Measurements from ENCODE around the gene IQCK. TPM values are rescaled to one million over a fixed set of nuclear protein-coding genes. Genes with fewer than 3 reads are reported as not detected.

The IQCK gene
- total RNA-seq, 1 experiment from 2014 or later = 3.1 TPM

DNA sequence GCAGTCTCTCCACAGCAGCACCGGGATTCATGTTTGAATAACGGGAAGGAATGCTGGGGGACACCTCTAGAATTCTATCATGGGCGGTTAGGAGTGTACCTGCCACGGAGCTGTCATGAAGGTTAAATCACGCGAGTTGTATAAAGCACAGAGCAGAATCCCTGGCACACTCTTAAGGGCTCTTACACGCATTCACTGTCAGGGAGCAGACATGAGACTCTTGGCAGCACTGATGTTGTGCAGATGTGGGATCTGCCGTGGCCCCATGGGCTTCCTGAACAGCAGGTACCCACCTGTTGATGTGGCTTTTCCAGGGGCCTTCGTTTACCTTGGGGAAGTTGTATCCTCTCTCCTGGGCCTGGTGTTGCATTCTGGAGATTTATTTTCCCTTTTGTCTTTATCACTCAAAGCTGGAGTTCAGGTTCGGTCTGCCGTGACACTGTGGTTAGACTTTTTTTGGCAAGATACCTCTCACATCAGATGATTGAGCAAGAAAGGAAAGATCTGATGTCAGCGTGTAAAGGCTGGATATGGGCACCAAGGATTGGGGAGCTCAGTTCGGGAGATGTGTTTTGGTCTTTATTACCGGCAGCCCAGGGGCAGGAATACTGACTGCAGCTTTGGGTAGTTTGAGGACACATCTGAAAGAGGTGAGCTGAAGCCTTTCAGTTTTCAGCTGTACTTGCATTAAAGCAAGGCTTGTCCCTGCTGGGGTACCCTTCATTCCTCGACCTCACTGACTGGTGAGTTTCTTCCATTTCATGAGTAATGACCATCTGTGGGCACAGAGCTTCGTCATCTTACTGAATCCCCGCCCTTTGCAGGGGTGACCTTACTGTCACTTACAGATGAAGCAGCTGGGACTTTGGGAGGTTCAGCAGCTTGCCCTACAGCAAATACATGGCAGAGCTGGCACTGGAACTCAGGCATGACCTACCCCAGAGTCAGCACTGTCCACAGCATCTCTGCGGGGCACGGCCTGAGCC, 19.3 kb upstream of the IQCK start:
- DNase-seq (ENCODE audit: low read depth) = no peak

DNA sequence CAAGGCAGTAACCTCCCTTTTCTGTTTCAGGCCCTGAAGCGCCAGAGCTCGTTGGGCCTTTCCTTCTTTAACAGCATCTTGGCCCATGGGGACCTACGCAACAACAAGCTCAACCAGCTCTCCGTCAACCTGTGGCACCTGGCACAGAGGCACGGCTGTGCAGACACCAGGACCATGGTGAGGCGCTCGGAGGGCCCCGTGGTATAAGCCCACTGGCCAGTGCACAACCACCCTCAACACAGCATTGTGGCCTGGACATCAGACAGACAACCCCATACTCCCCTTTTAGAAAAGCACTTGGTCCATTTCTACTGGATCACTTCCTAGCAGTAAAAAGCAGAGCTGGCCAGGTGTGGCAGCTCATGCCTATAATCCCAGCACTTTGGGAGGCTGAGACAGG, 18.6 kb upstream of the IQCK start:
- no peak for DNase-seq (ENCODE audit: low read depth)

DNA sequence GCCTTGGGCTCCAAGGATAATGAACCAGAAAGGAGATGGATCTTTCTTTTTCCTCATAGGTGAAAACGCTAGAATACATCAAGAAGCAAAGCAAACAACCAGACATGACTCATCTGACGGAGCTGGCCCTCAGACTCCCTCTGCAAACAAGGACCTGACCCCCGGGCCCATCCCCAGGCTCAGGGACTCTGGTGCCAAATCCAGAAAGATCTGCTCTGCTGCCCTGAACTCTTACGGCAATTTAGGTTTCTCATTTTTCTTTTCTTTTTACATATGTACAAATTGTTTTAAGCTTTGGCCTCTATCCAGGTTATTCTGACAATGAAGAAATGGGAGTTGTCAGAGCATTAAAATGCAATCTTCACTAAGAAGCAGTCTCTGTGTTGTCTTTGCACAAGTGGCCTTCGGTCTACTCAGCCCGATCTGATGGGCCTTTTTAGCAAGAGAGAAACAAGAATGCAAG, 17.7 kb upstream of the IQCK start:
- peak; percentile 37 for DNase-seq (ENCODE audit: low read depth)

DNA sequence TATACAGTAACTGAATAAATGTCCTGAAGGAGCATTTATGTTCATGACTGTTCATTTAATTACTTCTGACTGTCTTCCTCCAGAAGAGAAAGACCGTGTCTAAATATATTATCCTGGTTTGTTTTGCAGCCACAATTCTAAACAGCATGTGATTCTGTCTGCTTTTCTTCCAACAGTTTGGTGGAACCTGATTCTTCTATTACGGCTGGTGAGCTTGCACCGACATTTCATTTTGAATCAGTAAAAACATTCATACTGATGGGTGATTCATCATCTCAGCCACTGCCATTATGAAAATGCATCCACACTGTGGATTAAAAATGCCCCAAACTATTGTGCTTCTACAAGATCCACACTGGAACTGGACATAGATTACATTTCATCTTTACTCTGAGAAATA, 17.0 kb upstream of the IQCK start:
- DNase-seq (ENCODE audit: low read depth) = no peak

DNA sequence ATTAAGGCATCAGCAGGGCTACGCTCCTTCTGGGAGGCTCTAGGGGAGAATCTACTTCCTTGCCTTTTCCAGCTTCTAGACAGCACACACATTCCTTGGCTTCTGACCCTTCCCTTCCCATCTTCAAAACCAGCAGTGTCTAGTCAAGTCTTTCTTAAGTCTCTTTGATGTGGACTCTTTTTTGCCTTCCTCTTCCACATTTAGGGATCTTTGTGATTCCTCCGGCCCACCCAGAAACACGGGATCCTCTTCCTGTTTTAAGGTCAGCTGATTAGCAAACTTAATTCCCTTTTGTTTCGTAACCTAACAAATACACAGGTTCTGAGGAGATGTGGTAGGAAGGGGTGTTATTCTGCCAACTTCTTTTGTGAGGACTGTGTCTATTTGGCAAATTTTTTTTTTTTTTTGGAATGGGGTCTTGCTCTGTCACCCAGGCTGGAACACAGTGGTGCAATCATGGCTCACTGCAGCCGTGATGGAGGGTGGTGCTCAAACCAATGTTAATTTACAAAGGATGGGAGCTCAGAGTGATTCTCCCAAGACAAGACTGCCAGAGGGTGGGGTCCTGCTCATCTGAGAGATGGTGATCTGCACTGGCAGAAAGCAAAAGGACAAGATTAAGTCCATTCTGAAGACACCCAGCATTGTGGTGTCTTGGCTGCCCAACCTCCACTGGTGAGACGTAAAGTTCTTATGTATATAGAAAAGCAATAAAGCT, 14.7 kb upstream of the IQCK start:
- no peak for DNase-seq (ENCODE audit: low read depth)

DNA sequence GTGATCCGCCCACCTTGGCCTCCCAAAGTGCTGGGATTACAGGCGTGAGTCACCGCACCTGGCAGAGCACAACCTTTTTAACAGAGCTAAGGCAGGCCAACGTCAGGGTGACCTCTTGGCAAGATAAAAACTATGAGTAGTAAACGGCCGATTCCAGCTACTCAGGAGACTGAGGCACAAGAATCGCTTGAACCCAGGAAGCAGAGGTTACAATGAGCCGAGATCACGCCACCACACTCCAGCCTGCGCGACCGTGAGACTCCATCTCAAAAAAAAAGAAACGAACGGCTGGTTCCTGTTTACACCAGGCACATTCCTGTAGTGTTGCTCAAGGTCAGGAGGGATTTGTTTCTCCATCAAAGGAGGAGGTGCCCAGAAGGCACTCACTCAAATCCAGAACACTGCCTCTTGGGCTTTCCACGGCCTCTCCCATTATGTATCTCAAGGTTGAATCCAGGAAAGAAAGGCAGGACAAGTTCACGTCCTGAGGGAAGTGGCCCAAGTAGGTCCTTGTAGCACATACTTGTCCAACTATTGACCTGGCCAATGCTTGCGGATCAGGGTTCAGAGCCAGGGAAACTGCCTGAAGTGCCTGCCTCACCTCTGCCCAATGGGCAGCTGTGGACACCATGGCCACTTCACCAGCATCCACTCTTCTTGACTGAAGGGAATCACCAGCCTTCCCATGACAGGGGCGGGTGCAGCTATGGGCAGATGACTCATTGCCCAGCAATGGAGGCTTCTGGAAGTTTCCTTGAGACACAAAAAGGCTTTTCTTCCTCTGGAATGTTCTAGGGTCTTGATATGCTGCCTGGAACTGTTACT, 13.5 kb upstream of the IQCK start:
- peak; percentile 60 for DNase-seq (ENCODE audit: low read depth)

DNA sequence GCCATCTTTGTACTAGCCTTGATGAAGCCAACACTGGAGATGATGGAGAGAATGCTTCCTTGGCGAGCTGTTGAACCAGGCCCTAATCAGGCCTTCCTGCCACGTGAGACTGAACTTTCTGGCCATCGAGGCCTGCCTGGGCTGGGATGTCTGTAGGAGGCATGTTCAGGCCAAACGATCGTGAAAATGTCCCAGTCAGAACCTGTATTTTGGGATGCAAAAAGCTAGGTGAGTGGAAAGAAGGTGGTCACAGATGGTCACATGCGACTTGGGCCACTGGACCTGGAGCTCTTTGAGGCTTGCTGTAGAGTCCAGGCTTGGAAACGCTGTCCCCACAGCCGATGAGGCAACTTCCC, 12.9 kb upstream of the IQCK start:
- DNase-seq (ENCODE audit: low read depth) = no peak

DNA sequence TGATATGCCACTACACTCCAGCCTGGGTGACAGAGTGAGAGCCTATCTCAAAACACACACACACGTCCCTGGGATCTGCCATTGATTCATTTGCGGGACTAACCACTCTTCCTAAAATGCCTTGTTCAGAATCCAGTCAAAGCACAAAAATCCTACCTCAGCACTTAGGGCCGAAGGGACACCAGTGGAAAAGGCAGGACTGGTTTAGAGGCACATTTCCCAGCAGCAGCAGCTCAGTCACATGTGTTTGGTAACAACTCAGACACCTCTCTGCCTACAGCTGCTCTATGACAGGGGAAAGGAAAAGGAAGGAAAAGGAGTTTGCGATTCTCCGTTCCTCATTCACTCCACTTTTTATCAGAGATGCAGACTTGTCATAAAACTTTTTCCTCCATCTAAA, 12.2 kb upstream of the IQCK start:
- DNase-seq (ENCODE audit: low read depth) = no peak

DNA sequence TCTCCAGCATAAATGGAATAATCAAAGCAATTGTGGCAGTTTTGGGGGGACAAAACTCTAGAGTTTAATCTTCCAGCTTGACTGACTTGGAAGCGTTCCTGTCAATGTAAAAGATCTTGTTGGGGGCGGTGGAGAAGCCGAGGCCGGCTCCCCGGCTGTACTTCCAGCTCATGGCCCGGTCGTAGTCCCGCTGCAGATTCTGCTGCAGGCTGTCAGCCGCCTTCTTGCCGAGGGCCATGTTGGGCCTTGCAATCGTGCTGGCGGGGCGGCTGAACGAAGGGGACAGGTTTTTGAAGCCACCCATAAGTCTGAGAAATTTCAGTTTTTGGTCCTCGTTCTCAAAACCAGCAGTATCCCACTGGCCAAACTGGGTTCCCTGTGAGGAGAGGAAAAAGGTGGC, 11.2 kb upstream of the IQCK start:
- no peak for DNase-seq (ENCODE audit: low read depth)

DNA sequence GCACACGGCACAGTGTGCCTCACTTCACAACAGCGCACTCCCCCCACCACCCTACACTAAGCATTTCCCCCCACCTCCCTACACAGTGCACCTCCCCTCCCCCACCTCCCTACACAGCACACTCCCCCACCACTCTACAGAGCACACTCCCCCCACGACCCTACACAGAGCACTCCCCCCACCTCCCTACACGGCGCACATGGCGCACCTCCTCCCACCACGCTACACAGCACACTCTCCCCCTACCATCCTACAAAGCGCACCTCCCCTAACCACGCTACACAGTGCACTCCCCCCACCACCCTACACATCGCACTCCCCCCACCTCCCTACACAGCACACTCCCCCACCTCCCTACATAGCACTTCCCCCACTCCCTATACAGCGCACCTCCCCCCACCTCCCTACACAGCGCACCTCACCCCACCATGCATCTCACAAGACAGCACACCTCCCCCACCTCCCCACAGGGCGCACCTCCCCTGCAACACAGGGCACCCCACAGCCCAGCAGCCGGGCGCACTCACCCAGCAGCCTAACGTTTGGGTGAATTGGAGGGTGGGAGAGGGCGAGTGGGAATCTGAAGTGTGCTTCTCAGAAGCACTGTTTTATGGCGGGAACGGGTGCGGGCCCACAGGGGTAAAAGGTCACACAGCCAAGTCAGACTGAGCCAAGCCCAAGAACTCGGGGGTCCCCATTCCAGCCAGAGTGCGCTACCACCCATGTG, 10.3 kb upstream of the IQCK start:
- no peak for DNase-seq (ENCODE audit: low read depth)

DNA sequence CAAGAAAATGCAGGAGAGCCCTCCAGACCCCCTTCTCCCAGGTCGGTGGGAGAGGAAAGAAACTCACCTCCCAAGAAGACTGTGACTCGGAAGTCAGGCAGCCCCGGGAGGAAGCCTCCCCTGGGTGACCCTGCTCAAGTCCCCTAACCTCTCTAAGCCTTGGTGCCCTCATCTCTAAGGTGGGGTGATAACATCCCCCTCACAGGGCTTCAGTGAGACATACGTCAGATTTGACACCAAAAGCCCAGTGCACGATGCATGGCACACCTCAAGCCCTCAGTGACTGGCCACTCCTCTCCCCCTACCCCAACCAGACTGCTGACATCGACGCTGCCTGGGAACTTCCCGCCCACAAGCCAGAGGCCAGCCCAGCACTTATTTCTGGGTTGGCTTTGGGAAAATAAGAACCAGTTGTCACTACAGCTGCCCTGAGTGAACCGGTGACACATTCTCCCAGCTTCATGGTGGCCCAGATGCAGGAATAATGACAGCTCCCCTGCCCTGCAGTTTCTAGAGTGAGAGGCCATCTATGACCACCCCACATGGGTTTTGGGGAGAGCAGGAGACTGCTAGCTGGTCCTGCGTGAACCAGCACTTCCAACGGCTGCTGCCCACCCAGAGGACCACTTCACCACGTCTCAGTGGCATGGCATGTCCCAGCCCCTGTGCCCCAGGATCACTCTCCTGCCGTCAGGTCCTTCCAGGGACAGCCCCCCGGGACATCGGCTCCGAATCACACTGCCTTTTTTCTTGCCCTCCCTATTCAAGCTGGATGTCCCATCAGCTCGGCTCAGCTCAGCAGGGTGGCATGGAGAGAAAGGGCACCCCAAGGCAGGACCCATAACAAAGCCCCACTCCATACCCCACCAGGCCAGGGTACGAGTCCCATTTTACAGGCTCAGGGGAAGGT, 9.5 kb upstream of the IQCK start:
- DNase-seq (ENCODE audit: low read depth) = no peak

DNA sequence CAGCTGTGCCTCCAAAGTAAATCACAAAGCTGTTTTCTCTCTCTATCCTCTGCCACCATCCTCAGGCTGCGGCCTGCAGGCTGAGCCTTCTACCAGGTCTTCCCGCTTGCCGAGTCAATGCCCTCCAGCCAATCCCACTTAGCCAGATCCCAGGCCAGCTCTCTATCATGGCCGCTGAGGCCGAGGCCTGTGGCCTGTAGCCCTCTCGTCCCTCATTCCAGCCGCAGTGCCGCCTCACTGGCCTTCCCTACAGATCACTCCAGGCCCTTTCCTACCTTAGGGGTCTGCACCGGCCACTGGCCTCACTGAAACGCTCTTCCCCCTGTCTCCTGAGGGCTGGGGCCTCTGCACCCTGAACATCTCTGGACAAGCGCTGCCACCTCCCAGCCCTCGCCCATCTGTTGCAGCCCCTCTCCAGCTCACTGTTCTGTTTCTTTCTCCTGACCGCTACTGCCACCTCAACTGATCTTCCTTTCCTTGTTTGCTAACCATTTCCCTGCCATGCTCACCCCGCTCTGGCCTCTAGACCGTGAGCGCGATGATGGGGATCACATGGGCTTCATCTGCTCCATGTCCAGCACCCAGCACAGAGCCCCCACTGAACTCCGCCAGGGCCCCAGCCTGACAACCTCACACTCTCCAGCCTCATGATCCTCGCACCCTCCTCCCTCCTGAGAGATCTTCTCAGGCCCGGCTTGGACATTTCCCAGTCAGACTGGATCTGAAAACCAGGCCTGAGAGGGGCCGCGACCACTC, 8.5 kb upstream of the IQCK start:
- DNase-seq (ENCODE audit: low read depth) = no peak

DNA sequence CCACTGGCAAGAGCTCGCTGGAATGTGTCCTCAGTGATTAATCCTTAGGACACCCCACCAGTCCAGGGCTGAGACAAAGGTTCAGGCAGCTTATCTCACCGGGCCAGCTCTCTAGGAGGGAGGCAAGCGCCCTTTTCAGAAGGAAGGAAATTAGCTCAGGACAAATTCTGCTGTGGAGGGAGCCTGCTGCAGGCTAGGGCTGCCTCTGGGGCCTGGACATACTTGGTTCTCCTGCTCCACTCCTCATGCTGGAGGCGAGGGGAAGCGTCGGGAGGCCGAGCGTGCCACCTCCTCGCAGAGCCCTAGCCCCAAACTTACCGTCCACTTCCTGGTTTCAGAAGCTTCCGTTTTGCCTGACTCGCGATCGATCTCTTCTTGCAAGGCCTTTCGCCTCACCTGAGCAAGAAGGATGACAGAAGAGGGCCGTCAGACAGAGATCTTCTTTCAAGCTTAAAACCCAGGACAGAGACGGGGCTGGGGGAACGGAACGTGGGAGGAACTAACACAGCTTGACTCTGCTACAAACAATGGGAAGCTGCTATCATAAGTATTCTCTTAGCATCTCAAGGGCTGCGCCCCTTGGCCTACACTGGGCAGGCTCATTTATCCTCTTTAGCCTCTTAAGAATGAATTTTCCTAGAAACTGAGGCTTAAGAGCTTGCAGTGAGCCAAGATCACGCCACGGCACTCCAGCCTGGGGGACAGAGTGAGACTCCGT, 7.7 kb upstream of the IQCK start:
- no peak for DNase-seq (ENCODE audit: low read depth)

DNA sequence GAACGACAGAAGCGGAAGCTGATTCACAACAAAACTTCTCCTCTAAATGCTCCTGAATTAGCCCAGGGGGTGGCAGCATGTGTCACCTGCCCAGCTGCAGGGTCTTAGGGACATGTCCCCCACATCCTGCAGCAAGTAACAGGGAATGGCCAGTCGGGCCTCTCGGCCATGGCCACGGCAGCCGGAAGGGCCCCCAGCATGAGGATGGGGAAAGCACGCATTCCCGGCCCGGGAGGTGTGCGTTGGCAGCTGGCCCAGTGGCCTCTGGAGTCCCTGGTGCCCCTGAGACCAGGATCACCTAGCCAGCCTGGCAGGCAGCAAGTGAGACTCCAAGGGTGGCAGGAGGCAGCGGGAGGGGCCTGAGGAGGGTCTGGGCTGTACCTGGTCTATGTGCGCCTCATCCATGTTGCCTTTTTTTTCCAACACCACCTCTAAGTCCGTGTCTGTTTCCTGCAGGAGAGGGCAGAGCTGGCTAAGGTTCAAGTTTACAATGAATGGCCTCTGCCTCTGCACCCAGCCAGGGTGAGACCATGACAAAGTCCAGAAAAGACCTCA, 7.0 kb upstream of the IQCK start:
- no peak for DNase-seq (ENCODE audit: low read depth)

DNA sequence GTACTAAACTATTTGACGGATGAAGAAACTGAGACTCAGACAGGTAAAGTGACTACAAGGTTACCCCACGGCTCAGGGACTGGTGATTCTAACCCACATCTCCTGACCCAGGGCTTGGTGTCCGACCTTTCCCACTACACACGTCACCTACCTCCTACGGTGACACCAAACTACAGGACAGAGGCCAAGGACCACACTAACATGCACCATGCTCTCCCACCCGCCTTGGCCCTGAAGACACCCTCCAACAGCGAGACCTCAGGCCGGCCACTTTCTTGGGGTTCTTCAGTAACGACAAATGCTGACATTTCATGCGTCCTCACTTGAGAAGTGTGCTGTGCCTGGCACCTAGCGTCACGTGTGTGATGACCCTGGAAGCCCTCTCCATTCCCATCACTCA, 6.4 kb upstream of the IQCK start:
- no peak for DNase-seq (ENCODE audit: low read depth)

DNA sequence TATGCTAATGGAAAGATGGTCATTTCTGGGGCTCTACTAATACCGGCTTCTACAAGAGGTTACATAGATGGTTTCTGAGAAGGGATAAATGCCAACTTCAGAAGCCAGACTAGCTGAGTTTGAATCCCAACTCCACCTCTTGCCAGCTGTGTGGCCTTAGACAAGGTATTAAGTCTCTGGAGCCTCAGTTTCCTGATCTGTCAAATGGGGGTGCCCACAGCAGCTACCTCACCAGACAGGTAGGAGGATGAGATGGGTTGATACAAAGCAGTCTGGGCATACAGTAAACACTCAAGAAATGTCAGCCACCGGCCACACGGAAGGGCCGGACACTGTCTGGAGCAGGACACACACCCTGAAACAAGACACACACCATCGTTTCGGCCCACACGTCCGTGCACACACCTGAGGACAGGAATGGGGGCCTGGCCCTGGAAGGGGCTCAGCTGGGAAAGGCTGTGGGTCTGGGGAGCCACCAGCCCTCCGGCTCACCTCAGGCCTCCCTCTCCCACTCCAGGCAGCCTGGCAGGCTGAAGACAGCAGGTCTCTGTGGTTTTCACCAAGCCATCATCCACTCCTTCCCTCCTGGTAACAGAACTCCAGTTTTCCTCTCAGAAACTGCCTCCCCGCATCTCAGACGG, 5.5 kb upstream of the IQCK start:
- DNase-seq (ENCODE audit: low read depth) = no peak

DNA sequence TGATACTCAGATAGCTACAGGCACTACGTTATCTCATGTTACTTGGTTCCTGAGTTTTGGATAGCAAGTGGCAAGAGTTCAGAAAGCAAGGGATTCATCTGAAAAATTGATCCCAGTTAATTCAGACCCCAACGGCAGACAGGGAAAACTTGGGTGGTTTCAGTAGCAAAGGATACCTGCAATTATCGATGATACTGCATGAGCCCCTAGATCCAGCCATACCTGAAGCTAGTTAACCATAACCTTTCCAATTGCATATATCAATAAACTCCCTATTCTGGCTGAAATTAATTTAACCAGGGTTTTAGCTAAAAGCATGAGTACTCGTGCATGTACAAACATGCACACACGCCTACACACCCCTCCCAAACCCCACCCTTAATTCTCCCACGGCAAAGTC, 4.4 kb upstream of the IQCK start:
- DNase-seq (ENCODE audit: low read depth) = no peak

DNA sequence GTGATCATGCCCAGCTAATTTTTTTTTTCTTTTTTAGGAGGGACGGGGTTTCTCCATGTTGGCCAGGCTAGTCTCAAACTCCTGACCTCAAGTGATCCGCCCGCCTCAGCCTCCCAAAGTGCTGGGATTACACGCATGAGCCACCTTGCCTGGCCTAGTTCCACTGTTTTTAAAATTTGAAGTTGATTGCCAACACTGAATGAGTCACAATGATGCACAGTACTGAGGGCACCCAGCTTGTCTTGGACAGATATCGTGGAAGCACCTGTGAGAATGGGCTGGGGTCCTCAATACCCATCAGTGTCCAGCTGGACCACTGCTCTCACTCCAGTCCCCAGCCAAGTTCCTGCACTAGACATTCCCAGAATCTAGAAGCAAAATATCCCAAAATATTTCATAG, 2.5 kb upstream of the IQCK start:
- DNase-seq (ENCODE audit: low read depth) = peak; percentile 27
